IMR-90 (cell line): Measurements from ENCODE around the gene ADARB2.

ENCODE experiments used
- CEBPB ChIP-seq: IDR thresholded peaks from 2 replicates; pipeline ENCODE4 v1.6.1; 2012; ENCODE audit warnings: low read depth, low read length, improper control_type of control experiment
- CHD1 ChIP-seq: IDR thresholded peaks from 2 replicates; pipeline ENCODE4 v1.6.1; 2012; ENCODE audit warnings: low read depth, low read length, improper control_type of control experiment
- CTCF ChIP-seq: conservative IDR thresholded peaks from 2 replicates; pipeline ENCODE4 v1.5.1; 2012; ENCODE audit warnings: mild to moderate bottlenecking, low read depth, low read length, improper control_type of control experiment
- ELK1 ChIP-seq: fragments of 150-350 bp; IDR thresholded peaks from 2 replicates; pipeline ENCODE4 v1.6.1; 2016; ENCODE audit warnings: low read depth, mild to moderate bottlenecking, low read length, moderate library complexity, borderline replicate concordance
- MAFK ChIP-seq: IDR thresholded peaks from 2 replicates; pipeline ENCODE4 v1.6.1; 2012; ENCODE audit warnings: low read depth, low read length, improper control_type of control experiment
- MAZ ChIP-seq: IDR thresholded peaks from 2 replicates; pipeline ENCODE4 v1.6.1; 2012; ENCODE audit warnings: low read depth, mild to moderate bottlenecking, low read length, improper control_type of control experiment, moderate library complexity, borderline replicate concordance
- MXI1 ChIP-seq: IDR thresholded peaks from 2 replicates; pipeline ENCODE4 v1.6.1; 2012; ENCODE audit warnings: low read depth, mild to moderate bottlenecking, low read length, moderate library complexity, borderline replicate concordance
- POLR2A ChIP-seq: IDR thresholded peaks from 2 replicates; pipeline ENCODE4 v1.6.1; 2012; ENCODE audit warnings: mild to moderate bottlenecking, low read depth, low read length
- RCOR1 ChIP-seq: IDR thresholded peaks from 2 replicates; pipeline ENCODE4 v1.6.1; 2012; ENCODE audit warnings: mild to moderate bottlenecking, low read length, improper control_type of control experiment; ENCODE audit not compliant: insufficient replicate concordance
- RFX5 ChIP-seq: IDR thresholded peaks from 2 replicates; pipeline ENCODE4 v1.8.0; 2012; ENCODE audit warnings: low read depth, mild to moderate bottlenecking, low read length, moderate library complexity
- SMC3 ChIP-seq: fragments of 150-350 bp; IDR thresholded peaks from 2 replicates; pipeline ENCODE4 v1.6.1; 2016; ENCODE audit warnings: low read depth, mild to moderate bottlenecking, antibody characterized with exemption, low read length, moderate library complexity
- USF2 ChIP-seq: fragments of 150-350 bp; IDR thresholded peaks from 2 replicates; pipeline ENCODE4 v1.6.1; 2017; ENCODE audit warnings: mild to moderate bottlenecking, antibody characterized with exemption, low read length, low read depth

GRCh38 chr10:1348773-1349050 lies 388.6 kb downstream of the ADARB2 start:
- TF ChIP-seq RCOR1 (no peak), CTCF (no peak), MAFK (no peak), POLR2A (no peak), MXI1 (no peak), CHD1 (no peak), RFX5 (no peak), MAZ (no peak), SMC3 (no peak), ELK1 (no peak), CEBPB (no peak), USF2 (no peak)
